NCI-H2171 (cell line): ENCODE results near the gene WDR93.
A peak's percentile ranks its signal among the peaks of the same experiment; 100 is the strongest.

Experiments
- DNase-seq: peaks from one replicate; lab custom pipeline; 2025; lab: John Stamatoyannopoulos, UW

Gene WDR93

DNA sequence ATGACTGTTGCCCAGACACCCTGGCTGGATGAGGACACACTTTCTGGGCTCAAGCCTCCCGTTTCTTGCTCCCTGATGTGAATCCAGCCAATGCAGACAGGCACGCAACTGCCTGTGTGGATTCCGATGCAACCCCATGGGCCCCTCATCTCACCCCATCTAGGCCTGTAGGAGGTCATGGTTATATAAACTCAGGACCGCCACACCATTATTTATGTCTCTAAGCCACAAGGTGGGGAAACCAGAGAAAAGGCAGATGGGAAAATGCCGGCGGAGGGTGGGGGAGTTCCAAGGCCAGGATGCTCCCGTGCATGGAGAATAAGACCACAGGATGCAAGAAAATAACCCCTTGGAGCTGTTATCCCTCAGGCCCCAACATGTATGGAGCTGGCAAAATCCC lies 58.4 kb downstream of the WDR93 start:
- no peak for DNase-seq

DNA sequence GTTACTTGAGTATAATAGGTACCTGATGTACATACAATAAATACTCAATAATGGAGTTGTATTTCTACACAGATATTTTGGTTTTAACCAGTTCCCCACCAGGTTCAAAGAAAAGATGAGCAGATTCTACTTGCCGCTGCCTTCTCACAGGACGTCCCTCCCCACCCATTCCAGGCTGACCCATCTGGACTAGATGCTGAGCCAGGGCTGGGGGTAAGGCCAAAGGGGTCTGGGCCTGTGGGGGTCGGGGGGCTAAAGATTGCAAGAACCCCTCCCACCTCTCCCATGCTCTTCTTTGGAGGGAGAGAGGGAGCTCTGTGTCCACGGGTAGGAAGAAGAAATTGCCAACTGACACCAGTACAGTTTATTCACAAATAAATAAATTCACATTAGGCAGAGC lies 58.9 kb downstream of the WDR93 start:
- no peak for DNase-seq

DNA sequence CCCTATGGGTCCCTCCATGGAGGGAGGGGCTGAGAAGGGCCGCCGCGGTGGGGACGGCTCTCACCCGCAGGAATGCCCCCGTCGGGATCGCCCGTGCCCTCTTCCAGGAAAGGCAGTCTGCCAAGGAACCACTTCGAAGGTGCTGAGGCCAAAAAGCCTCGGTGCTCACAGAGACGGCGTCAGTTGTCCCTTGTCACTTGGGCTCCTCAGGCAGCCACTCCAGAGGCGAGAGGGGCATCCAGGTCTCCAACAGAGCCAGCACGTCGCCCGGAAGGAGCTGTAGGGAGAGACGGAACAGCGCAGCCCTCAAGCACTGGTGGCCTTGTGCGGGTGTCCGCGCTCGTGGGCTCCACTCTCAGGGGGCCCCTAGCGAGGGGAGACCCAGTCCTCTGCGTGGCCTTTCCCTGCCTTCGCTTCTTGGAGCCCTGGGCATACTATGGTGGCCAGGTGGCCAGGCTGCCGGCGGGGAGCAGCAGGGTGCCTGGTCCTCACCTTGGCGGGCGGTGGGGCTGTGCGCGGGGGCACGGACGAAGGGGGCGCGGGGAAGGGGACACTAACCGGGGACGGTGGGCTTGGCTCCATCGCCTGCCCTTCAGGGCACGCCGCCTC lies 59.4 kb downstream of the WDR93 start:
- DNase-seq, result peak; percentile 16

DNA sequence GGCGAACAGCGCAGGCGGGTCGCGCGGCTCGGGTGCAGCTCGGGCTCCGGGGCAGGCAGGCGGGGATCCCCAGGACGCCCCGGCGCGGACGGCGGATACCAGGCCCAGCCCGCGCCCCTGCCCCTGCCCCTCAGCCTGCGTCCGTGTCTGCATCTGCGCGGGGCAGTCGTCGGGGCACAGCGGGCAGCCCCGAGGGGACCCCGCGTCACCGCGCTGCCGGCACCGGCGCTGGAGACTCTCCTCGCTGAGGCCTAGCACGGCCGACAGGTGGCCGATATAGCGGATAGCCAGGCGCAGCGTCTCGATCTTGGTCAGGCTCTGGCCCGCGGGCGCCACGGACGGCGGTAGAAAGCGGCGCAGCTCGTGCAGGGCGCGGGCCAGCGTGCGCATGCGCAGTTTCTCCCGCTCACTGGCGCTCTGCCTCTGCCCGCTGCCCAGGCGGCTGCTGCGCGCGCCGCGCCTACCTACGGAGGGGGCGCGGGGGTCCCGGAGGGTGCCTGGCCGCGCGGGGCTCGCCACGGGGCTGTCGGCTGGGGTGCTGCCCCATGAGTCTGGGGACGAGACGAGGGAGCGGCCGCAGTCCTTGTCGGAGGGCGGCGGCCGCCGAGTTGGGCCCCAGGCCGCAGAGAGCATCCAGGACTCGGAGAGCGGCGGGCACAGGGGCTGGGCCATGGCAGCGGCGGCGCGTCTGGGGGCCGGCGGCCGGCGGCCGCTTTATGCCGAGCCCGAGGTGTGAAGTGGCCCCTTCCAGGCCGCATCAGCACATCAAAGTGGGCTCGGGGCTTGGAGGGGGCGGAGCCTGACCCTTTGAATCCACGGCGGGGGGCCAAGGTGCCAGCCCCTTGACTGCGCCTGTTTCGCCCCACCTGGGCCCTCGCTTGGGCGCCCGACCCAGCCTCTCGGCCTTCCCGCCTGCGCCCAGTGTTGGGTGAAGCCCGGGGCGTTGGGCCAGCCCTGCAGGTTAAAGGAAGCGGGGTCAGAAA lies 60.2 kb downstream of the WDR93 start, which contains the start of gene MESP1:
MESP1 (minus strand) TSS at position 690 of the 983 bp plus-strand sequence; CDS start at position 672, 18 bp downstream.
- peak; percentile 78 for DNase-seq

DNA sequence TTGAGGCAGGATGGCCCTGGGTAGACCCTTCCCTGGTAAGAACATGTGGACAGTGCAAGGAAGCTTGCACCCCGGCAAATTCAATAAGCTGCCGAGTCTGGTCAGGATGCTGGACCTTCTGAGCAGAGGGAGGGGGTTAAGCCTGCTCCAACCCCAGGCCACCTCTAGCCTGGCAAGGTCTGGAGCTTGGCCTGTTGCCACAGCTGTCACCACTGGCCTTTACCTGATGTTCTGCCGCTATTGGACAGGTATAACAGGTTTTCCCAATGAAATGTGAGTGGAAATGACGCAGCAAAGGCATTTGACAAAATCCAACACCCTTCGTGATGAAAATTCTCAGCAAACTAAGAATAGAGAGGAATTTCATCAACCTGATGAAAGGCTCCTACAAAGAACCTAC lies 61.1 kb downstream of the WDR93 start:
- DNase-seq, result no peak

DNA sequence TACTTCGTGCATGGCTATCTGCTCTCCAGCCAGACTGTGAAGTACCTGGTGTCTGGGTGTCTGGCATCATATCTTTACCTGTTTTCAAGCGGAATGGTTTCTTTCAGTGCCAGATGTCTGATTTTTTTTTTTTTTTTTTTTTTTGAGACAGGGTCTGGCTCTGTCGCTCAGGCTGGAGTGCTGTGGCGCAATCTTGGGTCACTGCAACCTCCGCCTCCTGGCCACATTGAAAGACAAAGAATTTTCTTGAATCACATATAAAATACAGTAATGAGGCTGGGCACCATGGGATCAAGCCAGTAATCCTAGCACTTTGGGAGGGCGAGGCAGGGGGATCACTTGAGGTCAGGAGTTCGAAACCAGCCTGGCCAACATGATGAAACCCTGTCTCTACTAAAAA lies 63.2 kb downstream of the WDR93 start:
- DNase-seq, result no peak

DNA sequence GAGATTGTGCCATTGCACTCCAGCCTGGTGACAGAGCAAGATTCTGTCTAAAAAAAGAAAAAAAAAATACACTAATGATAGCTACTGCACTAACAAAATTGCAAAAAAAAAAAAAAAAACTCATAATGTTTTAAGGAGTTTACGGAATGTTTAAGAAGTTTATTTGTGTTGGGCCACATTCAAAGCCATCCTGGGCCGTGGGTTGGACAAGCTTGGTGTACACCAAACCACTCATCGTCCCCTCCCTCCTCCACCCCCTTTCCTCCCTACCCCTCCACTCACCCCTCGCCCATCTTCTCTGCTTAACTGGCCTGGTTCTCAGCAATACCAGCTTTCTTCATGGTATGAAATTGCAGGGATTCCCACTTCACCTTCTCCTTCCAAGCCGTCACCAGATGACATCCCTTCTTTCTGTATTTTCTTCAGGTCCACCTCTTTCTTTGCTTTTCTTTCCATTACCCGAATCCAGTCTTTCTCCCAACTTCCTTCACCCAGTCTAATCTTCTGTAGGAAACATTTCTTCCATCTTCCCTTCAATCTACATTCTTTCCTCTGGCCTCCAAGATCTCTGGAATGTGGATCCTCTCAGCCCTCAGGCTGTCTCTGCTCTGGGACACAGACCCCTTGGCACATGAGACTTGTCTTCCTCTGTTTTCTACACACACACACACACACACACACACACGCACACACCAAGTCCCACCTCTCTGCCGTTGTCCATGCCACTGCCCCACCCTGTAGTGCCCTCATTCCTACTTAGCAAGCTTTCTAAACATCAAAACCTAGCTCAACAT lies 63.9 kb downstream of the WDR93 start:
- DNase-seq, result no peak

DNA sequence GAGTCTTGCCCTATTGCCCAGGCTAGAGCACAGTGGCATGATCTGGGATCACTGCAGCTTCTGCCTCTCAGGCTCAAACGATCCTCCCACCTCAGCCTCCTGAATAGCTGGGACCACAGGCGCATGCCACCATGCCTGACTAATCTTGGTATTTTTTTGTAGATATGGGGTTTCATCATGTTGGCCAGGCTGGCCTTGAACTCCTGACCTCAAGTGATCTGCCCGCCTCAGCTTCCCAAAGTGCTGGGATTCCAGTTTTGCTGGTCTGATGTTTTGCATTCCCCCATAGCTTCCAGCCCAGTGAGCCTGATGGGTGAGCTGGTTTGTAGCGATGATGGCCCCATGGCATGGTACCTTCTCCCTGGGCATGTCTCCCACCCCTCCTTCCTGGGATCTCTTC lies 65.1 kb downstream of the WDR93 start:
- DNase-seq, result no peak

DNA sequence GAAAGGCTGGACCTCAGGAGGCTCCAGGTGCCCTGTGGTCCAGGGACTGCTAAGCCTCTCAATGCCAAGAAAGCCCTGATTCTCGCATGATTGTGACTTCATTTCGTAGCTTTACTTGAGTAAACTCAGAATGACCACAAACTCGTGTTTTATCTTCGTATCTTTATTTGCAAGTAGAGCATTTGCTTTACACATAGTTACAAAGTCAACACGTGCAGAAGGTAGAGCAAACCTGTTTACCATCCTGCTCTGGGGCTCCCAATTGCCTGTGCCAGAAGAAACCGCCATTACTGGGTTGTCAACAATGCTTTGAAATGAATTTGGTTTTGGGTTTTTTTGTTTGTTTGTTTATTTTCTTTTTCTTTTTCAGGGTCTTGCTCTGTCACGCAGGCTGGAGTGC lies 66.3 kb downstream of the WDR93 start:
- no peak for DNase-seq

DNA sequence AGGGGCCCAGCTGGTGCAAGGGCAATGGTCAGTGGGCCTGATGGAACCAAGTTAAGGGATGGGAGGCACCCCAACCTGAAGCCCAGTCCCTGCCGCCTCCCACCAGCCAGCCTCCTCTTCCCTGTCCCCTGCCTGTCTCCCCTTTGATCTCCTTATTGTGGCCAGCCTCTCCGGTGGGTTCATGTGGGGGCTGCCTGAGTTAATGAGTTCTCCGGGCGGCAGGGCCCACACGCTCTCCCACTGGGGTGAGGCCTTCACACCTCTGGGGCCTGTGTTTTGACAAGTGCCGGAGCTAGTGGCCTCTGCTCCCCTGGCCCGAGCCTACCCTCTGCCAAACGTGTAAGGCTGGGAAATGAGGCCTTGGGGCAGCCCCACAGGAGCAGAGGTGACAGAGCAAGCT lies 67.7 kb downstream of the WDR93 start:
- DNase-seq, result no peak

DNA sequence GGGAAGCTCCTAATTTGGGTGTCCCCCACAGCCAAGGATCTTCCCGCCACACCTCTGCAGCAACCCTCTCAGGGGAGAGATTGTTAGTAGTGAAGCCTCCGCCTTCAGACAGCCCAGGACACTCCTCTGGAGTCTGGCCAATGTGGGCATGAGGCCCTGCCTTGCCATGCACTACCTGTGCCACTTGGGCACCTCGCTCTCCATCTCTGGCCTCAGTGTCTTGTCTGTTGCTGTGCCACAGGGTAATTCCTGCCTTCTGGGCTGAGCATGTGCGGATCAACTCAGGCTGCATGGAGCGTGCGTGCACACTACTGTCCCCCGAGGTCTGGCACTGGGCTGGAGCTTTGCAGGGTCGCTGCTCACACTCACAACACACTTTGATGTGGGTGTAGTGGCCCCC lies 68.4 kb downstream of the WDR93 start:
- DNase-seq, result no peak

DNA sequence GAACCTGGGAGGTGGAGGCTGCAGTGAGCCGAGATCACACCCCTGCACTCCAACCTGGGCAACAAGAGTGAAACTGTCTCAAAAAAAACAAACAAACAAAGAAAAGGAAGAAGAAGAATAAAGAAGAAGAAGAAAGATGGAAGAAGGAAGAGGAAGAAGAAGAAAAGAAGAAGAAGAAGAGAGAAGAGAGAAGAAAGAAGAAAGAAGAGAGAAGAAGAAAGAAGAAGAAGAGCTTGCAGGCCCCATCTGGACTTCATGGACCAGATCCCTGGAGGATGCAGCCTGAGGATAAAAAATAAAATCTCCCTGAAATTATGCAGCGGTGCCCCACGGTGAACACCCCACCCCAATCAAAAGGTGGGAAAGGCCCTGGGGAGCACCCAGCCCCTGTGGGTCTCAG lies 69.2 kb downstream of the WDR93 start:
- DNase-seq, result no peak

DNA sequence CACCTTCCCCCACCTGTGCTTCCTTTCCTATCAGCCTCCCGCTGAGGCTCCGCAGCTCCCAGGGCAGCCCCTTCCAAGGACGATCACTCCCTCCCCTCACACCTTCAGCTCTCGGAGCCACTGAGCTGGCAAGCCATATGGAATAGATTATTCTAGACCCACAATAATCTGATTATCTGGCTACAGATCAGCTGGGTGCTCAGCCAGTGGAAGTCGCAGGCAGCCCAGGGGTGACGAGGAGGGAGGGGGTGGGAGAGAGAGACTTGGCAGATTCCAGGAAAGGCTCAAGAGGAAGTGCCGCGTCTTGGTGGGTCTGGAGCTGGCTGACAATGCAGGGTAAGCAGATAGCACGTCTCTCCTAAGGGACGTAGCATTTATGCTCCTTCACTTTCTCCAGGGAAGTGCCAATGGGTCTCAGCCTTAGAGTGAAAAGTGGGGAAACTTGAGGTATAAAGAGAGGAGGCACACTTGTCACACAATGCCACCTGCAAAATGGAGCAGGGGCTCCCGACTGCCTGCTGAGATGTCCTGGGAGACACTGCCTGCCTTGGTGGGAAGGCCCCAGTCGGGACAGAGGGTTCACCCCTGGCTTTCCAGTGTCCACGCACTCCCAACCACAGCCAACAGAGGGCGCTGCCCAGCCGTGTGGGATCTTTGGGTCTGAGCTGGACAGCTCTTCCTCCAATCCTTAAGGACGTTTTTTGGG lies 69.8 kb downstream of the WDR93 start:
- no peak for DNase-seq

DNA sequence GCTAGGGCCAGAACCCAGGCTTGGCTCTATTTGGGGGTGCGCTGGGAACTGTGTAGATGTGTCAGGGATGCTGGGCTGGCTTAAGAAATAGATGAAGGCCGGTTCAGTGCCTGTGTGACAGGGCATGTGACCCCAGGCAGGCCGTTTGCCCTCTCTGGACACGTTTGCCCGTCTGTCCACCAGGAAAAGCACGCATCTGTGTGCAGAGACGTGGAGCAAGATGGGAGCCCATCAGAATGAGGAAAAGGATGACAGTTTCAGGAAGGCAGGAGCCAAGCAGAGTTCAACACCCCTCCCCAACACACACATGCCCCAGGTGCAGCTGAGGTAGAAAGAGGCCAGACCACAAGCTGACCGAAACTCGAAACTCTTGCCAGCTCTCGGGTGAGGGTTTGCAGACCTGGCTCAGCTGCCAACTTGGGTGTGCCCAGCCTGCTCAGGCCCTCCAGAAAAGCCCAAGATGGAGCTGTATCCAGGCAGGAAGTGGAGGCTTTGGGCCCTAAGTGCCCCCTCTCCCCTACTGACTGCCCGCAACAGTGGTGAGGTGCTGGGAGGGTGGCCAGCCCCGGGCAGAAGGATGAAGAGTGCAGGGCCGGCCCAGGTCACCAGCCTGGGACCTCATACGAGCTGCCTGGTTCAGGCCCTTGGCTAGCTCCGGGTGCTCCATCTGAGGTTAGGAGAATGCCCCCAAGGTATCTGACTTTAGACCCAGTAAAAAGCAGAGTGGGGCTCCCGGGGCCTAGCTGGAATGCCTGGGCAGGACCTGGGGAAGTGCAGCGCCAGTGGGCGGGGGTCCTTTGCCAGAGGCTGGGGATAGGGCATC lies 70.6 kb downstream of the WDR93 start:
- DNase-seq, result no peak

DNA sequence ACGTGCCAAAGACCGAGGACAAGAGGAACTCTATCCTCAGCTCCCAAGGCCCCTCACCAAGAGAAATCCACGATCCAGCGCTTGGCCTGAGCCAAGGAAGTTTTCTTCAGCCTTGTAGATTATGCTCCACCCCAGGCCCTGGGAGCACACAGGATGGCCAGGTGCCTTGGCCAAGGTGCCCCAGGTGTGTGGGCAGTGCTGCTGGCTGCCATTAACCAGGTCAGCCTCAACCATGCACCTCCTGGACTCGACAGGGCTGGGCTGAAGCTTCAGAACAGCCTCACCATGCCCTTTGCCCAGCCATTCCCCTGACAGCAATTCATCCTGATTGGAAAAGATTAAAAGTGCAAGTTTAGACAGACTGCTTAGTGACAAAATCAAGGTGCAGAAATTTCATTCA lies 71.3 kb downstream of the WDR93 start:
- no peak for DNase-seq

DNA sequence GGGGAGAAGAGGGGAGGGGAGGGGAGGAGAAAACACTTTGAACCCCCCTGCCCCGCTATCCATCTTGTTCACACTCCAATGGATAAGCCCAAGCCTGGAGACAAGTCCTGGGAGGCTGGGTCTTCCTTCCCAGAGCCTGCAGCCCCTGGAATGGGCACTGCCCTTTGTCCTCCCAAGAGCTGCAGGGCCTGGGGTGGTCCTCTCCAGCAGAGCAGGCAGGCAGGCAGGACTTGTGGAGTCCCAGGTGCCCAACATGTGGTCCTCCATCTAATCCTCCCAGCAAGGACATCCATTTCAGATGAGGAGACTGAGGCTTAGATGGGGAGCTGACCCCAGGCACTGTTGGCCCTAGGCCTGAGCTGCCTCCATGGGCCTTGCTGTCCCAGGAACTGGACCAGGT lies 75.1 kb downstream of the WDR93 start:
- no peak for DNase-seq

DNA sequence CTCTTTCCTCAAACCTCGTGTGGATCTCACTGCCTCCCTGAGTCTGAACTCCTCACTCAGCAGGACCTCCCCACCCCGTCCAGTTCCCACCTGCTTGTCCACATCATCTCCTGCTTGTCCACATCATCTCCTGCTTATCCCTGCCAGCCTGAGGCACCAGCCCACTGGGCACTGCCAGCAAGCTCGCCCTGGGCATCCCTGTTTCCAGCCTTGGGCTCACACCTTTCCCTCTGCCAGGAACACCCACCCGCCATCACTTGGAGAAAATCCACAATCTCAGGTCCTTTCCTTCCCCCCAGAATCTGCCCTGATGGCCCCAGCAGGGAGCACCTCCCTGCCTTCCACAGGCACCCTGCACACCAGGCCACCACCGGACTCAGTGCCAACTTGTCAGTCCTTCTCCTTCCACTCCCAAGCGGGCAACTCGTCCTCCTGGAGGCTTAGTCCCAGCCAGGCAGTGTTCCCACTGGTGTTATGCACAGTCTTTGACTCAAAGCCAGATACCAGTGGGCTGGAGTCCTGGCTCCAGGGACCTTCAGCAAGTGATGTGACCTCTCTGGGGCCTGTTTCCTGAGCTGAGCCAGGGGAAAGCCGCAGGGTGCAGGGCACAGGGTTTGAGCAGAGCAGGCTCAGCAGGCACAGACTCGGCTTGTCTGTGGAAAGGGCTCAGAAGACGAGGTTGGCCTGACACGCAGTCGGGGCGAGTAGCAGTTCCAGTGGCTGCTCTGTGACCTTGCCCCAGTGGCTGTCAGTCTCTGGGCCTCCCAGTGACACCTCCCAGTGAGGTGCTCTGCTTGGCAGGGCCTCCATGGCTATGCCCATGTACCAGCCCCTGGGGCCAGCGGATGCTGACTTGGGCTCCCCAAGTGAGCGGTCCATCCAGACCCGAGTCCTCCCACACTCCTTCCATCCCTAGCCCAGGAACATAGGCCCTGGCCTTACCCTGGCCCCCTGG lies 76.0 kb downstream of the WDR93 start:
- DNase-seq, result no peak

DNA sequence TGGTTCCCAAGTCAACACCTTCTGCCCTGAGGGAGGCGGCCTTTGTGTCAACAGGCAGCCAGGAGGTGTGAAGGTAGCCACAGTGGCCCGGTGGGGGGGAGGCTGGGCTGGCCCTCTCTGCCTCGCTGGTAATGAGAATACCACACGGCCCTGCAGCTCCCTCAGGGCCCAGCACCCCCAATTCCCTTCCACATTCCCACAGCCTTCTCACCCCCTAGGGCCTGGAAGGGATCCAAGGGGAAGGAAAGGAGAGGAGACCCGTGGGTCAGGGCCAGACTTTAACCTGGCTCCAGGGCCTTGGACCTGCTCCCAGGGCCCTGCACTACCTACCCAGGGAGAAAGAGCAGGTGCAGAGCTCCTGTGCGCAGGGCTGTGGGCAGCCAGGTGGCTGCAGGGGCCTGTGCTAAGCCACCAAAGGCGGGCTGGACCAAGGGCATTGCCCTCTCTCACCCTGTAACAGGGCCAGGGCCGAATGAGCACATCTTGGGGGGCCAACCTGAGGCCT lies 76.9 kb downstream of the WDR93 start:
- no peak for DNase-seq

DNA sequence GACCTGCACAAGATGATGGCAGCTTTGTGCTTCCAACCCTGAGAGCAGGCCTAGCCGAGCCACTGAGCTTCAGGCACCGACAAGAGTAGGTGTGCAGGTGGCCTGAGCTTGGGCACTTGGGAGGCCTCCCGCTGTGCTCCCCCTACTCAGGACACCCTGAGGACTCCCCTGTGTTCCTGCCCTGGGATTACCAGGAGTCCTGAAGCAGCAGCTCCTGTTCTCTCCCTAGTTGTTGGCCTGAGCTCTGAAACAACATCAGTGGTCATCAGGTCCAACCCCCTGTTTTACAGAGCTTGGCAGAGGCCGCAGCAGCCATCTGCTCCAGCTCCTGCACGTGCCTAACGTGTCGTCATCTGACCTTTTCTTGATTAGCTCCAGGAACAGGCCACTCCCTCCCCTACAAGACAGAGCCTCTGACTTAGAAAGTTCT lies 77.5 kb downstream of the WDR93 start:
- DNase-seq, result no peak

DNA sequence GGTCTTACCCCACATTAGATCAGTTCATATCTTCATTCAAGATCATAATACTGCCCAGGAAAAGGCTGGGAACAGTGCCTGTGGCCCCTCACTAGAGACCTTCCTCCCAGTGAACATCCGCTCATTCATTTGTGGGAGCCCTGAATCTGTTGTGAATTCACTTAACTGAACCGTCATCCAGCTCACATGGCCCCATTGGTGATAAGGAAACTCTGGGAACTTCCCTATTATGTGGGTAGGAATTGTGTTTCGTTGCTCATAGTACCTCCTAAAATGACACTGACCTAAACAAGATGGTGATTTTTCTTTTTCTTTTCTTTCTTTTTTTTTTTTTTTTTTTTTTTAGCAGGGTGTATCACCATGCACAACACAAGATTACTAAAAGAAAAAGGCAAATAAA lies 78.8 kb downstream of the WDR93 start:
- no peak for DNase-seq
